GM18868 (cell line): ENCODE measurements around the gene OCIAD2.
"Not testable (repeated sequence)": the region's sequence is repeated elsewhere in the genome, so short reads cannot be mapped to it uniquely, and the experiment has no call there.

Experiments
- ATAC-seq: cut with Tn5 transposase; IDR thresholded peaks from one replicate; pipeline ENCODE4 v1.9.1; 2021; ENCODE audit warnings: mild to moderate bottlenecking, moderate library complexity; ENCODE audit not compliant: unreplicated experiment

OCIAD2 gene

DNA sequence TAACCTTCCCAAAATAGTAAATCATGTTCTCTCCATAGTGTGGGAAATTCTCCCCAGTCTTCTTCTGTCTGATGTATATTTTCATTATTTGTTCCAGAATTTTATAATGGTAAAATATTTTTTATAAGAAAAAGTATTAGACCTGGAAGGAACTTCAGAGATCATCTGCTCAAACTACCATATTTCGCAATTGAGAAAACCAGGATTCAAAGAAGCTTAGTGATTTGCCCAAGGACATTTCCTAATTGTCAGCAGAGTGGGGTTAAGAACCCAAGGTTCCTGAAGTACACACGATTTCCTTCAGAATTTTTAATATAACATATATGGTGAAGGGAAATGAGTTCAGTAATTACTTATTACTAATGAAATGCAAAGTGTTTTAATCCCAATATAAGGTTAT, 51.6 kb downstream of the OCIAD2 start:
- ATAC-seq: no peak

GRCh38 chr4:48854395-48854683, 52.2 kb downstream of the OCIAD2 start:
- ATAC-seq: no peak

DNA sequence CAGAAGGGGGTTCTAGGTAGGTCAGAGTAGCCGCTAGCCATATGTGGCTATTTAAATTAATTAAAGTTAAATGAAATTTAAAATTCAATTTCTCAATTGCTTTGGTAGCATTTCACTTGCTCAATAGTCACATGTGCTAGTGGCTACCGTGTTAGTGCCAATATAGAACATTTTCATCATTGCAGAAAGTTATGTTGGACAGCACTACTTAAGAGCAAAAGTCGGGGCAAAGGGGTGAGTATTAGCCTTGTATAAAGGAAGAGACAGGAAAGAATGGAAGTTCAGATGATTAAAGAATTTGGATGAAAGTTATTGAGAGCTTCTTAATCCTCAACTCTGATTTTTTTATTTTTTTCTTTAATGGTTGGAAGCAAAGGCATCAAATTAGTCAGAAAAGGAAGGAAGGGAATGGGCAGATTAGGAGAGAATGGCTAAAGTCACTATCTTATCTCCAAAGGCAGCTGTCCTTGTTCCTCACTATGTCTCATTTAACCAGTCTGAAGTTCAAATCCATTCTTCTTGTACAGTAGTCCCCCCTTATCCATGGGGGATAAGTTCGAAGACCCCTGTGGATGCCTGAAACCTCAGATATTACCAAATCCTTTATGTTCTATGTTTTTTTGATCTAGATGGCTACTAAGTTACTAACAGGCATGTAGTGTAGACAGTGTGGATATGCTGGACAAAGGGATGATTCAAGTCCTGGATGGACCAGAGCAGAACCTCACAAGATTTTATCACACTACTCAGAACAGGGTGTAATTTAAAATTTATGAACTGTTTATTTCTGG, 52.8 kb downstream of the OCIAD2 start:
- ATAC-seq: no peak

DNA sequence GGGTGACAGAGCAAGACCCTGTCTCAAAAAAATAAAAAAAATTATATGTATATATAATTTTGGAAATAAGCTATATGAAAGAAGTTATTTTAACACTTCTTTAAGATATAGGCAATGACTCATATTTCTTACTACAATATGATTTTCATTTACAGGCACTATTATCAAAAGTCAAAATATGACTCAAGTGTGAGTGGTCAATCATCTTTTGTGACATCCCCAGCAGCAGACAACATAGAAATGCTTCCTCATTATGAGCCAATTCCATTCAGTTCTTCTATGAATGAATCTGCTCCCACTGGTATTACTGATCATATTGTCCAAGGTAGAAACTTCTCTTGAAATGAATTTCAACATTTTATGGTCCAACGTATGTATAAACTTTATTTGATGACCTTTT, 54.9 kb downstream of the OCIAD2 start:
- no peak for ATAC-seq

DNA sequence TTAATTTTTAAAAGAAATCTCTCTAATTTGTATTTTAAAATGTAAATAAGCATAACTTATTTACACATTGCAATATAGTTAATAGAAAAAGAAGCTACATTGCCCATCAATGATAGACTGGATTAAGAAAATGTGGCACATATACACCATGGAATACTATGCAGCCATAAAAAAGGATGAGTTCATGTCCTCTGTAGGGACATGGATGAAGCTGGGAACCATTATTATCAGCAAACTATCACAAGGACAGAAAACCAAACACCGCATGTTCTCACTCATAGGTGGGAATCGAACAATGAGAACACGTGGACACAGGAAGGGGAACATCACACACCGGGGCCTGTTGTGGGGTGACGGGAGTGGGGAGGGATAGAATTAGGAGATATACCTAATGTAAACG, 57.8 kb downstream of the OCIAD2 start:
- ATAC-seq: not testable (repeated sequence)

- ATAC-seq: no peak
Observed at GRCh38 chr4:48844843-48845242, 61.7 kb downstream of the OCIAD2 start.

DNA sequence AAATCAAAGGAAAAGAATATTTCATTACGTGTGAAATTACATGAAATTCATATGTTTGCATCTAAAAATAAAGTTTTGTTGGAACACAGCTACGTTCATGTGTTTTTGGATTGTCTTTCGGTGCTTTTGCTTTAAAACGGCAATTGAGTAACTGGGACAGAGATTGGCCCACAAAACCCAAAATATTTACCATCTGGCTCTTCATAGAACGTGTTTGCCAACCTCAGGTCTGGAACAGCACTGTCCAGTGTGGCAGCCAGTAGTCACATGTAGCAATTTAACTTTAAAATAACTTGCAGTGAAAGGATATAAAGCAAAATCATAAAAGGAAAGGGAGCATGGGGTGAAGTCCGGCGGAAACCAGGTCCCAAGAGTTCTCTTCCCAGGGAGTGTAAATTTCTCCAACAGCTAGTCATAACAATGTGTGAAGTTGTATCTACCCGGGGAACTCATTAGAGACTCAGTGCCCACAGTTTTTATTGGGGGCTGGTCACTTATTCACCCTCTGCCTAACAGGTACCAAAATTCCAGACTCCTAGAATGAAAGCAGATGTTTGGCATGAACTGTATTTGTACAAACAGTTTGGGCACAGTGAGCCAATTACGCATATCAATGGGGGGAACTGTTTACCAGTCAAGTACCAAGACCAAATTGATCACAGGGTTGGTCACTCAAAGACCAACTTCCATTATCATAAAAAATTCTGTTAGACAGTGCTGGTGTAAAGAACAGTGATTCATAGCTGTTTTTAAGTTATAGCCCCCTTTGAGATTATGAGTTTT, 65.3 kb downstream of the OCIAD2 start:
- no peak for ATAC-seq

DNA sequence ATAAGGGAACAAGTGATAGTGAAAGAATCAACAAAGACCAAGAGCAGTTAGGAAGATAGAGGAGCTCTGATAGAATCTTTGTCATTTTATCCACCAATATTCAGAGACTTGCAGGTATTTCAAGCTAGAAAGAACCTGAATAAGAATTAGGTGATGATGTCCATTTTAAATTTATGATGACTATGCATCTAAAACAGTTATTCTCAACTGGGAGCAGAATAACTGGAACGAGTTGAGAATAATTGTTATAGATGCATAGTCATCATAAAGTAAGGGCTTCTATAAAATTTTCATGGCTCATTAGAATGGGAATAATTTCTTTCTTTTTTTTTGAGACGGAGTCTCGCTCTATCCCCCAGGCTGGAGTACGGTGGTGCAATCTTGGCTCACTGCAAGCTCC, 69.9 kb downstream of the OCIAD2 start:
- no peak for ATAC-seq
